NCI-H510A treated with DMSO at 0.1 percent for 48 hours (cell line): Measurements from ENCODE around the gene ARHGAP18.

Experiments
- DNase-seq: peaks from one replicate; lab custom pipeline; 2025; lab: John Stamatoyannopoulos, UW

The ARHGAP18 gene

GRCh38 chr6:129691709-129692108 is 18.3 kb downstream of the ARHGAP18 start:
- DNase-seq, result no peak

- no peak for DNase-seq
These were observed 18.8 kb downstream of the ARHGAP18 start for GRCh38 chr6:129691043-129691640.

DNA sequence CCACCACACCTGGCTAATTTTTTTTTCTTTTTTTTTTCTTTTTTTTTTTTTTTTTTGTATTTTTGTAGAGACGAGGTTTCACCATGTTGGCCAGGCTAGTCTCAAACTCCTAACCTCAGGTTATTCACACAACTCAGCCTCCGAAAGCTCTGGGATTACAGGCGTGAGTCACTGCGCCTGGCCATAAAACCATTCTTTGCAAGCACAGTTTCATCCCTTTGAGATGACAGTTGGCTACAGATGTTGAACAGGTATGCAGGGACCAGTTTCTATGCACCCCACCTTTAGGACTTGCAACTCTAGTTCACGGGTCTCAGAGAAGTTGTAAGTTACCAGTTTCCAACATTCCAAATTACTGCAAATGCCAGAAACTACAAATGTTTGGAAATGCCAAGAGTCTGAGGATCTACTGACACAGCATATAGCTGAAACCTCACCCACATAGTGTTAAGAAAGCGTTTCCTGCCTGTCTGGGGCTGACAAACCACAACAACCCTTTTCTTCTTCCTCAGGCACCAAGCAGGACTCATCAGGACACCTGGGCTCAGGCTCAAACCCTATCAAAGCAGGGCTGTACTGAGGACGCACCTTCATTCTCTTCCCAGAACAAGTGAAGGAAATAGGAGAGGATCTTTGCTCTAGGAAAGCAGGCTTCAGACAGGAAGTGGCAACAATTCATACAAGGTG is 22.9 kb downstream of the ARHGAP18 start:
- DNase-seq, result no peak

DNA sequence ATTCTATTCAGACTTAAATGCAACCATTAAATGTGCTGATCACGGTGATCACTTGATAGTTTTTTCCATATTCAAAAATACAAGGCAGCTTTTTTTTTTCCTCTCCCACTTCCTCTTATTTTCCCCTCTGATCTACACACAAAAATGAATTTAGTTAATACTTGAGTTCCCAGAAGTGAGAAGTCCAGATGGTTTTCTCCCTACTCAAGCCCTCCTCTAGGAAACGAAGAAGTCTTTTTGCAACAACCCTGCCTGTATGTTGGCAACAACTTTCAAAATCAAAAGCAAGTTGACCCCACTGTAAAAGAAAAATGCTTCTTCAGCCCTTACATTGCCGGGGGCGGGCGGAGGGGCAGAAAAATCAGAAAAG is 24.3 kb downstream of the ARHGAP18 start:
- DNase-seq, result no peak

- DNase-seq, result no peak
These were observed 24.9 kb downstream of the ARHGAP18 start for GRCh38 chr6:129684903-129685661.

DNA sequence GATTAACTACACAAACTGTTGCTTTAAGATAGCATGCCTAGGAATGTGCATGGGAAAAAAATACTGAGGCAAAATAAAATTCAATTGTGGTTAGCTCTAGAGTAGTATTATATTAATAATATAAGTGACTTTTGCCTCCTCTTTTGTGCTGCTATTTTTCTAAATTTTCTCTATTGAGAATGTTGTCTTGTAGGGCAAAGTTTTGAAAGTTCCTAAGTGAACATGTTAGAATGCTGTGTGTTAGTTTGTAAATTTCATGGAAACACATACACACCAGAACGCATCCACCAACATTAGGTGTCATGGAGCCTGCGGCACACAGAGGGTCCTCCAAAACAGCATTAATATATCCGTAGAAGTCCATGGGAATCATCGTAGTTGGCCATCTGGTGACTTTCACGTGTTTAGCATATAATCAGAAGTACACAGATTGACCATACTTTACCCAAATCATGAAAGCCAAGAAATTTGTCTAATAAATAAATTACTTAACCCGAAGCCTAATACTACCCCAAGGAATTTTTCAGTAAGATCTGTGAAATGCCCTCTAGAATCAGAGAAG is 25.6 kb downstream of the ARHGAP18 start:
- no peak for DNase-seq

- DNase-seq, result no peak
These were observed 26.2 kb downstream of the ARHGAP18 start for GRCh38 chr6:129683601-129684322.

DNA sequence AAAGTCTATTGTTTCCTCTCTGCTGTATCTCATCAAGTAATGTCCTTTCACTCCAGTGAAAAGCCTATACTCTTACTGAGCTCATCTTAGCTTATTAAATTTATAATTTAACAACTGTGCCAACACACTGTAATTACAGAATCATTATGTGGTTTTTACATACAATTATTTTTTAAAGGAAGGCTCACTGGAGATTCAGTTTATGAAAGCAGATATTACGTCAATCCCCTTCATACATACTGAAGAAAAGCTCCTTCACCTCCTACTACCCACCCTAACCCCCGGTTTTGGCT is 28.1 kb downstream of the ARHGAP18 start:
- no peak for DNase-seq

- DNase-seq, result no peak
These were observed 29.3 kb downstream of the ARHGAP18 start for GRCh38 chr6:129680633-129681032.

DNA sequence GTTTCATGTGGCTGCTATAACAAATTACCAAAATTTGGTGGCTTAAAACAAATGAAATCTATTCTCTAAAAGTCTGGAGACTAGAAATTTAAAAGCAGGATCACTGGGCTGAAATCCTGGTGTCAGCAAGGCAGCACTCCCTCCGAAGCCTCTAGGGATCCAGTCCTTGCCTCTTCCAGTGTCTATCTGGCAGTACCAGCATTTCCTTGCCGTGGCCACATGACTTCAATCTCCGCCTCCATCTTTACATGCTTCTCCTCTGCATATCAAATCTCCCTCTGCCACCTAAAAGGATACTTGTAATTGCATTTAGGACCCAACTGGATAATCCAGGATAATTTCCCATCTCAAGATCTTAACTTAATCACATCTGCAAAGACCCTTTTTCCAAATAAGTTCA is 30.2 kb downstream of the ARHGAP18 start:
- no peak for DNase-seq

DNA sequence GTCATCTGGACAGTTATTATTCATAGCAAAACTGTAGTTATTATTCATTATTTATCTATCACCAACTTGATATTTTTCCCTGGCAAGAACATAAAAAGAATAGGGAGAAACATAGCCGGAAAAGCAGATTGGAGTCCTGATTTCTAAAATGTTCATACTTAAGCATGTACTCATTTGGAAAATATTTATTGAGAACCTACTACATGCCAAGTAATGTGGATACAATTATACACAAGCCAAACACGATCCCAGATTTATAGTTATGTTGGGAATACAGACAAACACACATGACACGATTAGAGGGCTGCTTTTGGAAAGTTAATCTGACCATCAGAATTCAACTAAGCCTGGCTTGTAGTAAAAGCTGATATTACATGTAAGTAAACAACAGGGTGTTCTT is 30.7 kb downstream of the ARHGAP18 start:
- DNase-seq, result no peak

GRCh38 chr6:129678463-129678862 is 31.5 kb downstream of the ARHGAP18 start:
- no peak for DNase-seq

GRCh38 chr6:129677620-129678325 is 32.2 kb downstream of the ARHGAP18 start:
- no peak for DNase-seq

- DNase-seq, result no peak
These were observed 34.1 kb downstream of the ARHGAP18 start for GRCh38 chr6:129675669-129676472.

DNA sequence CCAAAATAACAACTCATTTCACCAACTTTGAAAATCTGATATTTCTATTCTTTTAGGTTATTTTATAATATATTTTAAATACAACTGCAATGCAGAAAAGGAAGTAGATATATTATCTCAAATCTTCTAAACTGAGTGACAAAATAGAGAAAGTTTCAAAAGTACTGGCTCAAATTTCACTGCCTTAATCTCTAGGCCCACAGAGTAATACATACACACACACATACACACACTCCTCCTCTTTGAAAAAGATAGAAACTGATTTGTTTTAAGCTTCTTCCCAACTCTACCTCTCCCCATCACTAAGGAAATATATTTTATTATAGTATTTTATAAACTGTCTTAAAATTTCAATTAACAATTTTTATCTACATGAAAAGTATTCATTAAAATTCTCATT is 36.2 kb downstream of the ARHGAP18 start:
- no peak for DNase-seq

GRCh38 chr6:129672881-129673631 is 36.9 kb downstream of the ARHGAP18 start:
- DNase-seq, result no peak

DNA sequence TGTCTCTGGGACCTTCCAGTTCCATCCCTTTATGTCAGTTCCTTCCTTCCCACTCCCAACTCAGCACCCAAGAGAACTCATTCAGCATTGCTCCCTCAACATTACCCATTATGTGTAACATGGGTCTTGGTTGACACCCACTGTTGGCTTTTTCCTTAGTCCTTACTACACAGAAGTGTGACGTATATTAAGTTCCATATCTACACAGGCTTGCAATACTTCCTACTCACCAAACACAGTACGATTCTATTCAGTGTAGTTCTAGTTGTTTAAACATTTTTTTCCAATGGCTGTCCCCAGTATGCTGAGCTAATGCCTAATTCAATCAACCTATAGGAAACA is 37.7 kb downstream of the ARHGAP18 start:
- DNase-seq, result no peak

DNA sequence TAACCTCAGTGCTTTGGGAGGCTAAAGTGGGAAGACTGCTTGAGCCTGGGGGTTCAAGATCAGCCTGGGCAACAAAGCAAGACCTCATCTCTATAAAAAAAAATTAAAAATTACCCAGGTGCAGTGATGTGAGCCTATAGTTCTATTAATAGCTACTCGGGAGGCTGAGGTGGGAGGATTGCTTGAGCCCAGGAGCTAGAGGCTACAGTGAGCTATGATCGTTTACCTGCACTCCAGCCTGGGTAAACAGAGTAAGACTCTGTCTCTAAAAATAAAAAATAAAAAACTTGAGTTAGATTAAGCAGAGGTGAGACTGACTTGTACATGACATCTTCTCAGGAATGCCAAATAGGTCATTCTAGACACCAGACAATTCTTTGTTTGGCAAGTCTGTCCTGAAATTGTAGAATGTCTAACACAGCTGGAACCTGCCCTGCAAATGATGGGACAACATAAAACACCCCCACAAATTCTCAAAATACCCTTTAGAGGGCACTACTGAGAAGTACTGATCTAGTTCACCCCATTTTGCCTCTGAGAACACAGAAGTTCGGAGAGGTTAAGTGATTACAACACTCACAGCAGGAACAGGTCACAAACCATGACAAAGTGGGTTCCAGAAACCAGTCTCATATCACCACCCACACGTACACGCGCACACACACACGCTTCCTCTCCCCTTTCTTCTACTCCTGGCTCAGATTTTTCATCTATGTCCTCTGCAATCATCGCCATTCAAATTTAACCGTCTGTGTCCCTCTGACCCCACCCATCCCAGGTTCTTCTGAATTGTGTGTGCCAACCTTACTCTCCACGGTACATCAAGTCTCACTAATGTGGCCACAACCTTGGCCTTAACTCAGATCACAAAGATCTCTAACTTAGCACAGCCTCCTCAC is 38.3 kb downstream of the ARHGAP18 start:
- no peak for DNase-seq

- no peak for DNase-seq
These were observed 39.3 kb downstream of the ARHGAP18 start for GRCh38 chr6:129670634-129671033.
